Activated CD8-positive, alpha-beta T cell treated with anti-CD3 and anti-CD28 coated beads for 36 hours (primary cell): ENCODE results near the gene CLASRP. TPM values are rescaled to one million over a fixed set of nuclear protein-coding genes. Genes with fewer than 3 reads are reported as not detected.
A peak's percentile ranks its signal among the peaks of the same experiment; 100 is the strongest.

Experiments
- ATAC-seq: fragments of 200-7000 bp; cut with Tn5 transposase; one replicate; pipeline ENCODE4 v1.10.0; 2021; ENCODE audit warnings: mild to moderate bottlenecking, moderate library complexity
- CTCF ChIA-PET: fragments of 350-600 bp; sonication (Branson Sonifier 250); formaldehyde crosslinking; loops from one replicate; lab custom pipeline; 2021; ENCODE audit warnings: antibody characterized with exemption; lab: Charles Lee
- POLR2A ChIA-PET: fragments of 350-600 bp; sonication (Branson Sonifier 250); formaldehyde crosslinking; loops from one replicate; lab custom pipeline; 2021; ENCODE audit warnings: antibody characterized with exemption; lab: Charles Lee
- DNase-seq: peaks from one replicate; pipeline ENCODE4 v3.0.0-alpha.2; 2020
- H3K27ac Mint-ChIP-seq: one replicate; pipeline ENCODE4 v1.8.0; 2021; ENCODE audit warnings: mild to moderate bottlenecking, mixed read lengths
- H3K27me3 Mint-ChIP-seq: one replicate; pipeline ENCODE4 v1.8.0; 2021; ENCODE audit warnings: mixed read lengths
- H3K36me3 Mint-ChIP-seq: one replicate; pipeline ENCODE4 v1.8.0; 2021; ENCODE audit warnings: low read depth, mixed read lengths
- H3K4me1 Mint-ChIP-seq: one replicate; pipeline ENCODE4 v1.8.0; 2021; ENCODE audit warnings: low read depth, mixed read lengths
- H3K4me3 Mint-ChIP-seq: one replicate; pipeline ENCODE4 v1.8.0; 2021; ENCODE audit warnings: mild to moderate bottlenecking, moderate library complexity, mixed read lengths
- H3K9me3 Mint-ChIP-seq: one replicate; pipeline ENCODE4 v1.8.0; 2021; ENCODE audit warnings: mixed read lengths
- intact Hi-C: fragments of 100-400 bp; cut with micrococcal nuclease; formaldehyde crosslinking; loops from one replicate; pipeline ENCODE4 v1.10.0; 2022
- total RNA-seq, 2 experiments: library from RNA; stranded (reverse); gene quantifications; one replicate each; pipeline ENCODE4 v1.2.3, GENCODE V29; 2021
- TF ChIP-seq, protein P1 (sequence below): fragments of 200-600 bp; IDR thresholded peaks from one replicate; pipeline ENCODE4 v1.8.0; 2022; ENCODE audit warnings: antibody characterized with exemption, mild to moderate bottlenecking

Gene CLASRP
- total RNA-seq = 10 to 100 TPM; 72.7 to 80.5 TPM

DNA sequence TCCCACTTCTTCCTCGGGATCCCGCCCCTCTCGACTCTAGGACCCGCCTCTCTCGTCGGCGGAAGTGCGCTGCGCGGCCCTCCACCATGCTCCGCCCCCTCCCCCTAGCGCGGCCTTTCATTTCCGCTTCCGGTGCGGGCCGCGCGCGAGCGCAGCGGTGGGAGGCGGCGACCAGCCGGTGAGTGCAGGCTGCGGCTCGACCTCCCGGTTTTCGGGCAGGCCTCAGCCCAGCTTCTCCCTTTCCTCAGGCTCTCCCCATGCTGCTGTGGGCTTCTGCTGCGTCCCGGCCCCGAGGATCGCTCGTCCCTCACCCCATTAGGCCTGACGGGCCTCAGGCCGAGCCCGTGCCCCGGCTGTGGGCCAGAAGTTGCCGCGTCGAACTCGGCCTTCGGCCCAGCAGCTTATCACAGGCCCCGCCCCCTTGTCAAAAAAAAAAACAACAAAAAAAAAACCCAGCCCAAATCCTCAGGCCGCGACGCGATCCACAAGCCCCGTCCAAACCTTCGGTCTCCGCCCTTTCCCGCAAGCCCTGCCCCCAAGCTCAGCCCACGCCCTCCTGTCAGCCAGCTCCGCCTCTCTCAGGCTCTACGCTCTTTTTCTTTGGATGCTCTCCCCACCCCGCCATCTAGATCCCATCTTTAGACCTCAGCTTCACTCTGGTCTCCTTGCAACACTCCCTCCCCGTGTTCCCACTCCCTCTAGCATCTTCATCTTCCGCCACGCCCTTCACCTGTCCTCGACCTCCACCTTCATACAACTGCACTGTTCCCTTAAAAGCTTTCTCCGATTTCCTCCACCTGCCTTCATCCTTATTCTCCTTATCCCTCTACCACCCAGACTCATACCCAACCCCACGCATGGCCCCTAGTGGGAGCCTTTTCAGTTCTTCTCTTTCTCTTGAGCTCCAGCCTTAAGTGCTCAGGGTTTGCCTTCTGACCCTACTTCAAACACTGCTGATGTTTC lies at the start of gene CLASRP:
CLASRP (plus strand) TSS at position 115 of the 963 bp plus-strand sequence. CDS start 1,168 bp downstream, outside the sequence.
- H3K4me3 Mint-ChIP-seq = peak within 1 kb of the TSS; percentile 92
- TF ChIP-seq, protein P1, sequence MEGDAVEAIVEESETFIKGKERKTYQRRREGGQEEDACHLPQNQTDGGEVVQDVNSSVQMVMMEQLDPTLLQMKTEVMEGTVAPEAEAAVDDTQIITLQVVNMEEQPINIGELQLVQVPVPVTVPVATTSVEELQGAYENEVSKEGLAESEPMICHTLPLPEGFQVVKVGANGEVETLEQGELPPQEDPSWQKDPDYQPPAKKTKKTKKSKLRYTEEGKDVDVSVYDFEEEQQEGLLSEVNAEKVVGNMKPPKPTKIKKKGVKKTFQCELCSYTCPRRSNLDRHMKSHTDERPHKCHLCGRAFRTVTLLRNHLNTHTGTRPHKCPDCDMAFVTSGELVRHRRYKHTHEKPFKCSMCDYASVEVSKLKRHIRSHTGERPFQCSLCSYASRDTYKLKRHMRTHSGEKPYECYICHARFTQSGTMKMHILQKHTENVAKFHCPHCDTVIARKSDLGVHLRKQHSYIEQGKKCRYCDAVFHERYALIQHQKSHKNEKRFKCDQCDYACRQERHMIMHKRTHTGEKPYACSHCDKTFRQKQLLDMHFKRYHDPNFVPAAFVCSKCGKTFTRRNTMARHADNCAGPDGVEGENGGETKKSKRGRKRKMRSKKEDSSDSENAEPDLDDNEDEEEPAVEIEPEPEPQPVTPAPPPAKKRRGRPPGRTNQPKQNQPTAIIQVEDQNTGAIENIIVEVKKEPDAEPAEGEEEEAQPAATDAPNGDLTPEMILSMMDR = no peak
- H3K27ac Mint-ChIP-seq = peak within 1 kb of the TSS; percentile 94
- POLR2A ChIA-PET = interaction anchor here (0.6 to 1.8 kb wide), 19 partner anchors 8 to 164 kb away, joined by 3 to 7 read pairs (median 3); partner anchors contain the start of gene GEMIN7
- H3K4me1 Mint-ChIP-seq = peaks cover 28% of the 10 kb centered on the region
- CTCF ChIA-PET = interaction anchor here (0.9 to 3.1 kb wide), 9 partner anchors 18 to 300 kb away, joined by 3 to 27 read pairs (median 3); no protein-coding TSS in a partner anchor
- H3K9me3 Mint-ChIP-seq = no peaks in the 10 kb centered on the region
- ATAC-seq (peak; percentile 98), DNase-seq (peak; percentile 91)
- intact Hi-C loops = no loop called here
- no peaks in the 10 kb centered on the region for H3K27me3 Mint-ChIP-seq
- H3K36me3 Mint-ChIP-seq = peaks cover 50% of the 10 kb centered on the region

DNA sequence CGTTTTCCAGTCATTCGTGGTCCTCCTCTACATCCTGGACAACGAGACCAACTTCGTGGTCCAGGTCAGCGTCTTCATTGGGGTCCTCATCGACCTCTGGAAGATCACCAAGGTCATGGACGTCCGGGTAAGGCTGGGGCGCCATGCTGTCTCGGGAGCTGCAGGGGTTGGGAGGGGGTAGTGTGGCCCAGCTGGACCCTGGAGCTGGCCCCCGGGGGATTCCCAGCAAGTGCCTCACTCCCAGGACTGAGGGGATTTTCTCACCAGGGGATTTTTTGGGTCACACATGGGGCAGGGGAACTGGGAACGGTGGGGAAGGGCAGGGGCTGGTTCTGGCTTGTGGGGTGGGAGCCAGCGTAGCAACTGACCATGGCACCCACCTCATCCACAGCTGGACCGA lies 48.4 kb upstream of the CLASRP start:
- CTCF ChIA-PET = interaction anchor here (0.9 kb wide), 1 partner anchor 14 kb away, joined by 3 read pairs; no protein-coding TSS in a partner anchor

GRCh38 chr19:44990966-44991365 lies 47.9 kb upstream of the CLASRP start:
- Mint-ChIP-seq H3K9me3 (no peaks in the 10 kb centered on the region), H3K27me3 (no peaks in the 10 kb centered on the region), H3K36me3 (peaks cover 7% of the 10 kb centered on the region), H3K27ac (no peak overlapping the region), H3K4me3 (no peak overlapping the region), H3K4me1 (no peaks in the 10 kb centered on the region)
- CTCF ChIA-PET = no interaction called here
- intact Hi-C loops = no loop called here
- no peak for ATAC-seq
- no peak for DNase-seq
- TF ChIP-seq, protein P1 = no peak
- POLR2A ChIA-PET = interaction anchor here (1.3 kb wide), 1 partner anchor 11 kb away, joined by 4 read pairs; no protein-coding TSS in a partner anchor

More for the DNA sequence above, 48.4 kb upstream of the CLASRP start:
- H3K4me3 Mint-ChIP-seq = no peak overlapping the region
- ATAC-seq = no peak
- peaks cover 7% of the 10 kb centered on the region for H3K36me3 Mint-ChIP-seq
- H3K4me1 Mint-ChIP-seq = no peaks in the 10 kb centered on the region
- no peaks in the 10 kb centered on the region for H3K27me3 Mint-ChIP-seq
- H3K9me3 Mint-ChIP-seq = no peaks in the 10 kb centered on the region
- DNase-seq = no peak
- POLR2A ChIA-PET = interaction anchor here (2.2 kb wide), 1 partner anchor 11 kb away, joined by 7 read pairs; the partner anchor contains the start of gene RELB
- TF ChIP-seq, protein P1 = no peak
- no peak overlapping the region for H3K27ac Mint-ChIP-seq
- intact Hi-C loops = no loop called here

DNA sequence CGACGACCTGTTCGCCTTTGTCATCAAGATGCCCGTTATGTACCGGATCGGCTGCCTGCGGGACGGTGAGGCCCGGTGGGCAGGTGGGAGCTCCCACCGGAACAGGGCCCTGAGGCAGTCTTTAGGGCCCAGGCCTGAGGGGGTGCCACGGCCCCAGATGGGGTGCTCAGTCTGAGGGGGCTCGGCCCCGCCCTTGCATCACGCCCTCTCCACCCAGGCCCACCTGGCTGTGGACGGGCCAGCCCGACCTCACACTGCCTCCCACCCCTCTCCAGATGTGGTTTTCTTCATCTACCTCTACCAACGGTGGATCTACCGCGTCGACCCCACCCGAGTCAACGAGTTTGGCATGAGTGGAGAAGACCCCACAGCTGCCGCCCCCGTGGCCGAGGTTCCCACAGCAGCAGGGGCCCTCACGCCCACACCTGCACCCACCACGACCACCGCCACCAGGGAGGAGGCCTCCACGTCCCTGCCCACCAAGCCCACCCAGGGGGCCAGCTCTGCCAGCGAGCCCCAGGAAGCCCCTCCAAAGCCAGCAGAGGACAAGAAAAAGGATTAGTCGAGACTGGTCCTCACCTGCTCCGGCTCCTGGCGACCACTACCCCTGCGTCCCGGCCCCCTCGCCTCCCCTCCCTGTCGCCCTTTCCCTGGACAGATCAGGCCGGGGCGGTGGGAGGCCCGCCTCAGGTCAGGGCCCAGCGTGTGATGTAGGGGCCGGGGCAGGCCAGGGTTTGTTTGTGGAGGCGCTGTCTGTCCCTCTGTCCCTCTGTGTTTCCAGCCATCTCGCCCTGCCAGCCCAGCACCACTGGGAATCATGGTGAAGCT lies 46.3 kb upstream of the CLASRP start:
- peaks cover 7% of the 10 kb centered on the region for H3K36me3 Mint-ChIP-seq
- CTCF ChIA-PET = no interaction called here
- H3K4me3 Mint-ChIP-seq = no peak overlapping the region
- no peak for ATAC-seq
- no peak for DNase-seq
- H3K27me3 Mint-ChIP-seq = no peaks in the 10 kb centered on the region
- no peaks in the 10 kb centered on the region for H3K4me1 Mint-ChIP-seq
- TF ChIP-seq, protein P1 = no peak
- no peak overlapping the region for H3K27ac Mint-ChIP-seq
- POLR2A ChIA-PET = interaction anchor here (0.5 to 1.2 kb wide), 2 partner anchors 51 to 56 kb away, joined by 3 to 4 read pairs; no protein-coding TSS in a partner anchor
- H3K9me3 Mint-ChIP-seq = no peaks in the 10 kb centered on the region
- intact Hi-C loops = no loop called here
